HTERT RPE-1 (cell line): ENCODE results near the gene TMED6.

Experiments
- in situ Hi-C: fragments of 300-500 bp; cut with MboI; formaldehyde crosslinking; loops from 4 replicates; pipeline ENCODE4 v1.14.3; 2020; ENCODE audit warnings: low sequenced_read_pairs

Gene TMED6

DNA sequence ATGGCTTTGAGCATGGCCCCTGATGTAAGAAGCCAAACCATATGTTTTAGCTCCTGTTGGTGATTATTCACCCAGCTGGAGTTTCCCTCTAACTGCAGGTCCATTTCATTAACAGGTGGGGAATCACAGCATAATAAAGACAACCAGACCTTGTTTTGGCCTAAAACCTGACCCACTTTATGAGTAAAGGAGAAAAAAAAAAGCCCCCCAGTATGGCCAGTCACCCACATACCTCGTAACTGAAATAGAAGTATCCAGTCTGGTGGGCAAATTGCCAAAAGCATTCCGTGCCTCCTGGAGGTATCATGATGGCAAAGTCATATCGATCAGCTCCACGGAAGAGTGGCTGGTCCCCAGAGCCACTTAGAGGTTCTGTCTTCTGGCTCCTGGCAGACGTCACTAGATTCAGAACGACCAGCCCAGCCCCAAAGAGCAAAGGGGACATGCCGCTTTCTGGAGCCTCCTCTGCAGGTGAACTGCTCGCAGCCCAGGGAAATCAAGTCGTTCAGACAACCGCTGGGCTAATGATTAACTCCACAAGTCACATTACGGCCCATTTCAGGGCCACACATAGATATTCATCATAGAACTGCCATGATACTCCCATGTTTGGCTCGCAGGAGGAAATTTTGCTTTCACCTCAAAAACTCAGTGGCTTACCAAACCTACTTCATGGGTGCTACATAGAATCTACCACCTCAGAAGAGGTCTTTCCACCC lies at the start of gene TMED6:
TMED6 (minus strand) TSS at position 478 of the 719 bp plus-strand sequence; CDS start at position 445, 33 bp downstream.
- in situ Hi-C loops: no loop called here

DNA sequence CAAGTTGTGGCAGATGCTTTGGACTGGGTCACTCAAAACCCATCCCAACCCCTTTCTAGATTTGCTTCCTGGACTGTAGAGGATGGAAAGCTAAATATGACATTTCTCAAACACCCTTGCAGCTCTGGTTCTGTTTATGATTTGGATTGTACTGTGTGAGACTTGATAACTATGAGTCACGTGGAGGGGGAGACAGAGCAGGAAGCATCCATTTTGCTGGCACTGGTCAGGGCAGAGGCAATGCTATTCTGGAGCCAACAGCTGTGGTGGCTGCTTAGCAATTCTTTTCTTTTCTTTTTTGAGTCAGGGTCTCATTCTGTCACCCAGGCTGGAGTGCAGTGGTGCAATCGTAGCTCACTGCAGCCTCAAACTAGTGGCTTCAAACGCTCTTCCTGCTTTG lies 47.8 kb upstream of the TMED6 start:
- in situ Hi-C loops: no loop called here

DNA sequence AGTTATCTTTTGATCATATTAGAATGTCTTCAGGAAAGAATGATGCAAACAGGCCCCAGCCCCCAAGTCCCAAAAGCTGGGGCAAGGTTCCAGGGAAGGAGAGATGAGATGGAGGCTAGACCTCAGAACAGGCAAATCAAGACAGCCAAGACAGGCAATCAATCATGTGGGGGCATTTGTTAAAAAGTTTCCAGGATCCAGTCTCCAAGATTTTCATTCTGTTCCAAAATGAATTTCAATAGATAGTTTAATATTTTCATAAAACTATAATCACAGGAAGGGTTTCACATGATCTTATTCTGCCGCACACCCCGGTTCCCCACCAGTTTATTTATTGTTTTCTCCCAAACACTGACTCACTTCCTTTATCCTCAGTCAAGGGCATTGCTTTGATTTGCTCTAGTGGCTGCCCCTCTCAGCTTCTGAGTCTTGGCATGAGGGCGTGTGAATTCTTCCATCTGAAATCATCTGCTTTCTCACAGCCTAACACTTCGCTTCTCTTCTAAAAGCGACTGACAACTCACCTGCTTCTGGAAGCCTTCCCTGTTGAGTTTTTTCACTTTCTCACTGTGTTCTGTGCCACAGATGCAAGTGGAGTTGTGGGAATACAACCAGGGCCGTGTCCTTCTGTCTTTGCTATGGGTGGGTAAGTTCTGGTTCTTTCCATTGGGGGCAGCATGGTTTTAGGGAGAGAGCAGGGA lies 46.4 kb upstream of the TMED6 start:
- in situ Hi-C loops: no loop called here

DNA sequence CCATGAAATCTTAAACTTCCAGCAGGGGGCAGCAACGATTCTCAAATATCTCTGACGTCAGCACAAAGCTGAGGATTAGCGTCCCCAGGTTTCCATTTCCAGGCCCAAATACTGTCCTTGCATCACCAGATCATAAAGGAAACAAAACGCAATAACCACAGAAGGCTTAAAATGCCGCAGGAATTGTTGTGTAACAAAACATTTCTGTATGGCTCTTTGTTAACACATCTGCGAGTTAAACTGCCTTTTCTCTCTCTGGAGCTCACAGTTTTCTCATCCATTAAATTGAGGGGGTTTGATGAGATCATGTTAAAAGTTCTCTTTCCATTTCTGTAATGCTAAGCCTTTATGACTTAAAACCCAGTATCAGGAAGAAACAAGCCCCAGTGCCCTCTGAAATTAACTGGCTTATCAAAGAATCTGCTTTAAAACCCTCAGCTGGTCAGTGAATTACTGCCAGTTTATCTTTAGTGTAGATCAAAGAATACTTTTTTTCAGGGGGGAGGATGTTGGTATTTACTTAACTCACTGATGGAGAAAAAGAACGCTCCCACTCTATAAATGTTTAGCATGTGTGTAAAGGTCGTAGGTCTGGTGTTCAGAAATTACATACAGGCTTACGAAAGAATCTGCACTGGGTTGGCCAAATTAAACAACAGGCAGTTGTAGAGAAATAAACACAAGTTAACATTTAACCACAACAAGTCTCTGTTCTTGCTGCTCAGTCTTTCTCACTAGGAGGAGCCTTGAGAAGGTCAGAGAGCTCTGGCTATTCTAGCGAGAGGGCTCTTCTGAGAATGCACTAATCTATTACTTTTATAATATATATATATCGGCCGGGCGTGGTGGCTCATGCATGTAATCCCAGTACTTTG lies 44.8 kb upstream of the TMED6 start:
- in situ Hi-C loops: no loop called here

DNA sequence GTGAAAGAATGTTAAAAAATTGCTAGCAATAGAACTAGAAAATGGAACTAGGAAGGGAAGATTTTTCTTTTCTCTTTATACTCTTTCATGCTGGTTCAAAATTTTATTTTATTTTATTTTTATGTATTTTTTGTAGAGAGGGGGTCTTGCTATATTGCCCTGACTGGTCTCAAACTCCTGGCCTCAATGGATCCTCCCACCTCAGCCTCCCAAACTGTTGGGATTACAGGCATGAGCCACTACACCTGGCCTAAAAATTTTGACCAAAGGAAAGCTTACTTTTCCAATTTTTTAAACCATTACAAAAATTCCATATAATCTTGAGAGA lies 44.2 kb upstream of the TMED6 start:
- in situ Hi-C loops: no loop called here

DNA sequence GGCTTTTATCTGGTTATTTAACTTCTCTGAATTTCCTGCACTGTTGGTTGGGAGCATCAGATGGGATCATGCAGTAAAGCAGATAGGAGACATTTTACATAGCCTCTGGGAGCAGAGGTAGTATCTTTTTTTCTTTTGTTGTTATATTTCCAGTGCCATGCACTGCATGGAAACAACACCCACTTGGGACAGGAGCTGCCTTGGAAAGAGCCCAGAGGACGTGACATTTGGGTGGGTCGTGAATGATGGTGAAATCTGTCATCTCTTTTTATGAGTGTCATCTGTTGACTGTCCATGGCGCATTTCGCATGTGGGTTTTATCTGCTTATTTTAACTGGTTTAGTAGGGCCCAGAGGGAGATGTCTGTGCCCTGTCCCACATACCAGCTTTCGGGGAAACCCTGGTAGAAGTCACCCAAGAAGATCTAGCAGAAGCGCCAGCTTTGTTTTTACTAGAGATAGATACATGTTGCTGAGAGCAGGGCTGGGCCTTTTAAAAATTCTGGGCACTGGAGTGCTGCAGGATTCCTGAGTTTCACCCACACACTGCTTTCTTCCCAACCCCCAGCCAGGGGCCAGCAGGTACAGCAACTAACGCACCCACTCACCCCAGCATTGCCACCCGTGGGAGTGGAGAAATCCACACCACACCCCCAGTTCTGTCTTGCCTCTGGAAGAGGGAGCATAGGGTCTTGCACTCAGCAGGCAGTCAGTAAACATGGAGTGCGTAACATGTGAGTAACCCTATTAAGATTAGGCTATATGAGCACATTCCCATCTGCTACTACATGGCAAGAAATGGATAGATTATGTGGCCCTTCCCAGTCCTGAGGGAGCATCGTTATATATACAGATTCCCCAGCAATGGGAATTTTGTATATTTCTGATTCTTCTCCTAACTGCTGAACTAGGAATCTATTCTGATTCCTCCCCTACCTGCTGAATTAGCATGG lies 42.6 kb upstream of the TMED6 start:
- in situ Hi-C loops: no loop called here

DNA sequence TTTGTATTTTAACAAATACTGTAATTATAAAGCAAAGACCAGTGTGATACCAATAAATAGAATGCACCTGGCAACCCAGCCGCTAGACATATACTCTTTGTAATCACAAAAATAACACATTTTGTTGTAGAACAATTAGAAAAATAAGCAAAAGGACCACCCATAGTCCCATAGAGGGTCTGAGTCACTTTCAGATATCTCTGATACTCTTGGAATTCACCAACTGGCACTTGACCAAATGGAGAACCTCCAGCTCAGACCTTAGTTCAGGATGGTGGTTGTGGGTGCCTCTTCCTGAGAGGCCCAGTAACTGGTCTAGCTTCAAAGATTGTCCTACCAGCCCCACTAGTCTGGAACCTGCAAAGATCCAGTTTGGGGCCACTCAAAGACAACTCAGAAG lies 35.0 kb upstream of the TMED6 start:
- in situ Hi-C loops: no loop called here

DNA sequence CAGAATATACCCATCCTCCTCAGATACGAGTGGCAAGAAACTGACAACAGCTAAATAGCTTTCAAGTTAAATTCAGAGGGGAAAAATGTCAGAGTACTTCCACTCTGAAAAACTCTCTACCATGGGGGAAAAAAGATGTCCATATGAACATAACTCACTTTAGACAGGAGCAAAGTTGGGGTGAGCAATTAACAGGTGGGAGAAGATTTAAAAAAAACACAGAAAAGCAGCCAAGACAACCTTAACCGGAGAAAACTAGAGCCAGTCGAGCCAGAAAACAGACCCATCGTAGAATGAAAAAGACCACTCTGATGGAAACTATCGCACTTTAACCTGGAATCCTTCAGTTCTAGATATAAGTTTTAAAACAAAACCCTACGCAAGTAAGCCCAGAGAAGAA lies 33.4 kb upstream of the TMED6 start:
- in situ Hi-C loops: no loop called here

DNA sequence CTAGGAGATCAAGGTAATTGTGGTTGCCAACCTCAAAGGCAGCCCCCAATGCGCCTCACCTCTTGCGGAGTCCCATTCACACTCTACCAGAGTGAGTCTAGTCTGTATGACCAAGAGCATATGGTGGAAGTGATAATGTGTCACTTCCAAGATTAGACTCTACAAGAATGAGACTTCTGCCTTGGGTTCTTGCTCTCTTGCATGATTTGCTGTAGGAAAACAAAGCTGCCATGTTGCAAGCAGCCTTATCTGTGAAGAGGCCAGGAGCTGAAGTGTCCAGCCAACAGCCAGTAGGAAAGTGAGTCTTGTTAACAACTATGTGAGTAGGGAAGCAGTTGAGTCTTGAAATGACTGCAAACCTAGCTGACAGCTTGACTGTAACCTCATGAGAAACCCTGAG lies 30.8 kb upstream of the TMED6 start:
- in situ Hi-C loops: no loop called here

DNA sequence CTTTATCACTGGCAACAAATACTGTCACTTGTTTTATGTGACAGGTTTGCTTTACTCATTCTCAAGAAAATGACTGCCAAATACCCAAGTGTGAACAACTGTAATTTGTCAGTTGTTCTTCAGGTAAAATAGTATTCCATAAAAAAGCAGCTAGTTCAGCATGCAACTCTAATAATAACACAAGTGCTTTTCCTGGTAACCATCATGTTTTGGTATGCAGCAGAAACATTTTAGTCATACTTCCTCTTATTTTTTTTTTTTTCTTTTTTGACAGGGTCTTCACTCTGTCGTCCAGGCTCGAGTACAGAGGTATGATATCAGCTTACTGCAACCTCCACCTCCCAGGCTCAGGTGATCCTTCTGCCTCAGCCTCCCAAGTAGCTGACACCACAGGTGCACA lies 29.6 kb upstream of the TMED6 start:
- in situ Hi-C loops: no loop called here

DNA sequence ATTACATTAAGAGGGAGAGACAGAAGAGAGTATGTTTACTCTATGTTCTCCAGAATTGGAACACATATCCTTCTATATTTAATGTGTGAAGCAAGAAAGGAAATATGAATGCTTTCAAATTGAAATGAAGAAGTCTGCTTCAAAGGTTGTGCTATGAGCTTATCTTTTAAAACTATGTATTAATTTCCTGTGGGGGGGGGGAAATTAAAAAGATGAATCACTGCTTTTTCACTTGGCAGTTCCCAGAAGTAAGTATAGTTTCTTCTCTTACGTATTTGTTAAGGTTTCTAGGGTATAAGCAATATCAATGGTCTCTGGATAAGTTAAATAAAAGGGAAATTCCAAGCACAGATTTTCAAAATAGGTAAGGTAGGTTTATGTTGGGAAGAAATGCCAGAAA lies 27.2 kb upstream of the TMED6 start:
- in situ Hi-C loops: no loop called here

DNA sequence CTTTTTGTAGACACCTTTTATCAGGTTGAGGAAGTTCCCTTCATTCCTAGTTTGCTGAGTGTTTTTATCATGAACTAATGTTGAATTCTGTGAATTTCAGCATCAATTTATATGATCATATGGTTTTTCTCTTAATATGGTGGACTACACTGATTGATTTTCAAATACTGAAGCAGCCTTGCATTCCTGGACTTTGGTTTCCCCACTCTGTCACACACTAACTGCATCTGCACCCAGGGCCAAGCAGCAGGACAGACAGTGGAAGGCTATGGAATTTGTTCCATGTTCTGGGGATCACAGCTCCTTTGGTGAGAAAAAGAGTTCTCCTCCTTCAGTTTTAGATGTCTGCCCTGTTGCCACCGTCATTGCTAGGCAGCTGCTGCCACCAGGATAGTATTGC lies 26.4 kb upstream of the TMED6 start:
- in situ Hi-C loops: no loop called here

DNA sequence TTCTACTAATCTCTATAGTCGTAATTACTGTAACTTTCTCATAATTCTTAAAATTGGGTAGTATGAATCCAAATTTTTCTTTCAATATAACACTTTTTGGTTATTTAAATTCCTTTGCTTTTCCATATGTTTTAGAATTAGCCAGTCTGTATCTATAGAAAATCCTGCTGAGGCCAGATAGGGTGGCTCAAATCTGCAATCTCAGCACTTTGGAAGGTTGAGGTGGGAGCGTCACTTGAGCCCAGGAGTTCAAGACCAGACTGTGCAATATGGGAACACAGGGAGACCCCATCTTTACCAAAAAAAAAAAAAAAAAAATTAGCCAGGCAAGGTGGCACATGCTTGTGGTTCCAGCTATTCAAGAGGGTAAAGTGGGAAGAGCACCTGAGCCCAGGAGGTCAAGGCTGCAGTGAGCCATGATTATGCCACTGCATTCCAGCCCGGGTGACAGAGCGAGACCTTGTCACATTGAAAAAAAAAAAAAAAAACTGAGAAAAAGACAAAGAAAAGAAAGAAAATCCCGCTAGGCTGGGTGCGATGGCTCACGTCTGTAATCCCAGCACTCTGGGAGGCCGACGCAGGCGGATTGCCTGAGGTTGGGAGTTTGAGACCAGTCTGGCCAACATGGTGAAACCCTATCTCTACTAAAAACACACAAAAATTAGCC lies 24.9 kb upstream of the TMED6 start:
- in situ Hi-C loops: no loop called here

DNA sequence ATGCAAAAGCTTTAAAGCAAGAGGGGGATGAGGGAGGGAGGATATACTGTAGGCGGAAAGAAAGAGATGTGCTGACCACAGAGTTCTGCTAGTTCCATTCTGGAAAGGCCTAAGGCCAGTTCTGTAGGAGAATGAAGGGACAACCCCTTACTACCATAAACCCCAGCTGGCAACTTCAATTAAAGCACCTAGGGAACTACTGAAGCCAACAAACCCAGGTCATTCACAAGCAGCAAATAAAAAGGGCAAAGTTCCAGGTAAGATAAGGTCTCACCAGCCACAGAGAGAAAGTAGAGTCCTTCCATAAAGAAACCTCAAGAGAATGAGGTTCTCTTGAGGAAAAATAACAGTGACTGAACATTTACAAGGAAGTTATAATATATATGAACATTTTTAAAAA lies 21.4 kb upstream of the TMED6 start:
- in situ Hi-C loops: no loop called here

DNA sequence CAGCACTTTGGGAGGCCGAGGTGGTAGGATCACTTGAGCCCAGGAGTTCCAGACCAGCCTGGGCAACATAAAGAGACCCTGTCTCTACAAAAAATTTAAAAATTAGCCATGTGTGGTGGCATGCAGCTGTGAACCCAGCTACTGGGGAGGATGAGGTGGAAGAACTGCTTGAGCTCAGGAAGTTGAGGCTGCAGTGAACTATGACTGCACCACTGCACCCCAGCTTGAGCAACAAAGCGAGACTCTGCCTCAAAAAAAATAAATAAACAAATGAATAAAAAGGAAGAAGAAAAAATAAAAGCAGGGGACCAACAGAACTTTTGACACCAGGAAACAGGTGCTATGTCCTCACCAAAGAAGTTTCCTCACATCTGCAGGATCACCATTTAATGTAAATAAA lies 20.0 kb upstream of the TMED6 start:
- in situ Hi-C loops: no loop called here

DNA sequence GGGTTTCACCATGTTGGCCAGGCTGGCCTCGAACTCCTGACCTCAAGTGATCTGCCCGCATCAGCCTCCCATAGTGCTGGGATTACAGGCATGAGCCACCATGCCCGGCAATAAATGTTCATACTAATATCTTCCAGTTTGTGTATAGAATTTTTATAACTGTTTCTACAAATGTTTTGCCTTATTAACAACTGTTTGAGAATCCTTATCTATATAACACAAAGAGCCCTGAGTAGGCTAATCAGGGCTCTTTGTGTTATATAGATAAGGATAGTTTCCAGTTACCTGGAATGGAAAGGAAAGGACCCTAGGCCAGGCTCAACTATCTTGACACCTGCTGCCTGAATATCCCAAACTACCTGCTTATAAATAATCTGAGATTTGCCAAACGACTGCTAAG lies 17.3 kb upstream of the TMED6 start:
- in situ Hi-C loops: no loop called here

DNA sequence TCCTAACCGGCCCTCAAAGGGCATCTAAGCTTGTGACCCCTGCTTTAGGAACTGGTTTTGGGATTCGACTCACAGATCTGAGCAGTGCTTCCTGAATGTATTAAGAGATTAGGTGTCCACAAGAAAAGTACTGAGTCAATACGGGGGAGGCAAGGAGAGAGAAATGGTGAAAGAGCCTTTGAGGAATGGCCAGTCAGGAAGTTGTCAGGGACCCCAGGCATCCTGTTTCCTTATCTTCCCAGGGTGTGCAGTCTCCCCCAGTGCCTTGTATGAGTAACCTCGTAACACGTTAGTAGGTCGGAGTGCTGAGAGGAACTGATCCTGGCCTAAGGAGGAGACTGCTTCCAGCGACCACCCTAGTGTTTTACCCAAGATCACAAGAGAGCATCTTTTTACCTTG lies 16.4 kb upstream of the TMED6 start:
- in situ Hi-C loops: no loop called here

DNA sequence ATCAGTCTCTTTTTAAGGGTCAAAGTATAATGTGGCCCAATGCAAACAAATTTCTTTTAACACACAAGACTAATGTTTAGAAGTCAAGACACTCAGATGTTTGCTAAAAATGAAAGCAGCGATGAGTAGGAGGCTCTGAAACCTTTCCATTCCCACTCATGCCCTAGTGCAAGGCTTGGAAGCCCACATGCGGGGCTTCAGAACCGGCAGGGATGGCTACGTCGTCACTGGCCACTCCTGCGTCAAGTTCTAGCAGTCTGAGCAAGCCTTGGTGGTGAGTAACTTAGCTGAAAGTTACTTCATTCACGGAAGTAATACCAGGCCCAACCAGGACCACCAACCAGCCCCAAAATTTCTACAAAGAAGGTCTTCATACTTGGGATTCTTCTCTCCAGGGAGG lies 14.8 kb upstream of the TMED6 start:
- in situ Hi-C loops: no loop called here

DNA sequence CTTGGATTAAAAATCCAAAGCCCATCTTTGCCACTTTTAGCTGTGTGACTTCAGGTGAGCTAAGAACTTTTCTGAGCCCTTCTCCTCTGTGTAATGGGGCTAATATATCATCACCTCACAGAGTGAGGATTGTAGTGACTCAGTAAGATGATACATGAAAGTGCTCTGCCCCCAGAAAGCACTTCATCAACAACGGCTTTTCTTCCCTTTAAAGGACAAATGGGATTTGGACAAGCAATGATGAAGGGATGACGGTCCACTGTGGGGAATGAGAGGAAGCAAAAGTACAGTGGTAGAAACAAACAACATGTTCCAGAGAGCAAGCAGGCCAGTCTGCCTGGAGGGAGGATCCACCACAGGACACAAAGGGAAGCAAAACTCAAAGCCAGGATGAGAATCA lies 14.3 kb upstream of the TMED6 start:
- in situ Hi-C loops: no loop called here

DNA sequence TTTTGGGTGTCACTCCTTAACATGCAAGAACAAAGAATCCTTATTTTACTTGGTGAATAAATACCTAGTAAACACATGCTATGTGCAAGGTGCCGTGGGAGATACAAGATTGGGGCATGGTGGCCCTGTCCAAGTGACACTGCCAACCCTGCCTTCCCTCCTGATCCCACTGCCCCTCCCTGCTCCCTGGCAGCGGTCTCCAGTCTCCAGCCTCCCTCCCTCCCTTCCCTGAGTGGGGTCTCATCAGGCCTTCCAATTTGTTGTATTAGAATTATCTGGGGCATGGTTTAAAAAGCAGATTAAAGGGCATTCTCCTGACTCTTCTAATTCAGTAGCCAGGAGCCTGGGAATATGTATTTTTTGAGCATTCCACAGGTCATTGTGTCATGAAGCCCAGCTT lies 12.5 kb upstream of the TMED6 start:
- in situ Hi-C loops: no loop called here
